Testis (tissue), 3 donors: ENCODE measurements around the gene SVBP. TPM values are rescaled to one million over a fixed set of nuclear protein-coding genes. Genes with fewer than 3 reads are reported as not detected.

Experiments
- DNase-seq: peaks from one replicate; pipeline ENCODE4 v3.0.0-alpha.2; 2019
- H3K27ac ChIP-seq, 2 donors: fragments of 200-600 bp; sonication (generic); one replicate each; pipeline ENCODE4 v1.5.1; 2019
- H3K27me3 ChIP-seq: fragments of 200-600 bp; sonication (generic); one replicate; pipeline ENCODE4 v1.5.1; 2019
- H3K36me3 ChIP-seq: fragments of 200-600 bp; sonication (generic); one replicate; pipeline ENCODE4 v1.5.1; 2017; ENCODE audit warnings: low read depth; ENCODE audit errors: missing control alignments
- H3K4me1 ChIP-seq: fragments of 200-600 bp; sonication (generic); one replicate; pipeline ENCODE4 v1.5.1; 2019
- H3K4me3 ChIP-seq, 2 donors: fragments of 200-600 bp; sonication (generic); one replicate each; pipeline ENCODE4 v1.5.1; 2017 to 2019
- H3K9me3 ChIP-seq: fragments of 200-600 bp; sonication (generic); one replicate; pipeline ENCODE4 v1.5.1; 2017
- POLR2A ChIP-seq: fragments of 450-650 bp; IDR thresholded peaks from one replicate; pipeline ENCODE4 v1.6.1; 2017; ENCODE audit warnings: antibody characterized with exemption, mild to moderate bottlenecking, moderate library complexity
- WGBS, 2 donors: methylation state at CpG; one replicate each; pipeline ENCODE4 v1.1.5; 2018; 5-methylcytosine and 5-hydroxymethylcytosine counted together
- intact Hi-C: fragments of 100-400 bp; cut with DNase I; formaldehyde crosslinking; loops from one replicate; pipeline ENCODE4 v1.15.1; 2023; ENCODE audit warnings: low total_unique reads
- polyA plus RNA-seq: library from polyadenylated mRNA; stranded (reverse); fragments of 350-450 nt; fragmentation: Illumina TruSeq; extraction: RNeasy Lipid Tissue Mini Kit (QIAGEN cat#74804); gene quantifications from one replicate; pipeline ENCODE4 v1.2.3, GENCODE V29; 2014; ENCODE audit warnings: low read depth, low replicate concordance; ENCODE audit not compliant: insufficient read depth
- total RNA-seq, 2 donors: library from RNA; depleted of rRNA; stranded (reverse); fragments of >200 nt; gene quantifications; one replicate each; pipeline ENCODE4 v1.2.3, GENCODE V29; 2016
- TF ChIP-seq, protein P1 (sequence below), 3 experiments: fragments of 450-650 bp in 2 of 3; fragments of 200-600 bp in 1 of 3; sonication (generic) in 1 of 3; IDR thresholded peaks; one replicate each; pipeline ENCODE4 v1.5.1; 2016 to 2019; ENCODE audit warnings: antibody characterized with exemption in 3 of 3, mild to moderate bottlenecking in 2 of 3, moderate library complexity in 1 of 3

The SVBP gene
- total and polyA plus RNA-seq, 3 donors from 2014 or later: 36.2 to 86.0 (median 47.9) TPM

DNA sequence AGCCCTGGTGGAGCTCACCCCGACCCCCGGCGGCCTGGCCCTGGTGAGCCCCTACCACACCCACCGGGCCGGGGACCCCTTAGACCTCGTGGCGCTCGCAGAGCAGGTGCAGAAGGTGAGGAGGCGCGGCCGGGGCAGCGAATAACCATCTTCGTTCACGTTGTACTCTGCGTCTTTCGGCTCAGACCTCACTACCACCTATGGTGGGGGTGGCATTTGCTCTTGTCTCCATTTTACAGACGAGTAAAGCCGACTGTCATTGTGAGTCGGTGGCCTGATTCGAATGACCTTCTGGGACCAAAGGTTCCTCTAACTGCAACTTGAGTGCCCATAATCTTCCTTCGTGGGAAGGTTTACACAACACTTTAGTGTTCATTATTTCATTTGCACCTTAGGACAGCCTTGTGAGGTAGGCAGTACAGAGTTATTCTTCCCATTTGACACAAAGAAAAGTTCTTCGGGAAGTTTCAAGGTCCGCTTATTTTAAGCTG, 49.6 kb downstream of the SVBP start:
- intact Hi-C loops: no loop called here
- WGBS, 2 donors: 1 to 2% methylated on average over 19 to 22 of the region's 23 CpGs
- TF ChIP-seq POLR2A: no peak
- no peak for DNase-seq
- H3K27ac ChIP-seq: peak overlapping the region; percentile 79 to 91
- H3K36me3 ChIP-seq: no peaks in the 10 kb centered on the region
- peak overlapping the region; percentile 90 to 94 for H3K4me3 ChIP-seq
- peaks cover 13% of the 10 kb centered on the region for H3K4me1 ChIP-seq
- no peaks in the 10 kb centered on the region for H3K9me3 ChIP-seq
- H3K27me3 ChIP-seq: no peaks in the 10 kb centered on the region

DNA sequence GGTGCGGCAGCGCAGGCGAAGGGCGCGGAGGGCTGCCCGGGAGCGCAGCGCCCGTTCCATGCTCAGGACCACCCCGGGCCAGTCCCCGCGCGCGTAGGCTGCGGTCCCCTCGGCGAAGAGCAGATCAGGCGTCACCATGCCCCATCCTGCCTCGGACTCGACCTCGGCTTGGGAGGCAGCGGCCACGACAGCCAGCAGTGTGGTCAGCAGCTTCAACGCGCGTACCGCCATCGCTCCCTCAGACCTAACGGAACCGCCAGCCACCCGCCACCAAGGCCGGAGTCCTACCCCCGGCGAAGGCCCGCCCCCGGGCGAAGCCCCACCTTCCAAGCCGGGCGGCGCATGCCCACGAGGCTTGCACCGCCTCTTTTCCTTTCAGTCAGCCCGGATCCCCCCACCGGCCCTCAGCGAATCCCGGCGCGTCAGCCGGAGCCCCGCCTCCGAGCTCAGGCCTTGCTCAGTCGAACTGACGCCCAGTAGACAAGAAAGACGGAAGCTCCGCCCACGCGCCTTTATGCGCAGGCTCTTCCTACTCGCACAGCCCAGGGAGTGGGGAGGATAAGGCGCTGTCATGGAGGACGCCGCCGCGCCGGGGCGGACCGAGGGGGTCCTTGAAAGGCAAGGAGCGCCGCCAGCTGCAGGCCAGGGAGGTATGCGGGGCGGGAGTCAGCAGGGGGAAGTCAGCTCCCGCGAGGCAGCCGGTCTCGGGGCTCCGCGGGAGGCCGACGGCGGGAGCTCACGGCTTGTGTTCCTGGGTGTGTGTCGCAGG, 50.3 kb downstream of the SVBP start, which contains the start of the genes C1orf50 and P3H1:
TSS of gene C1orf50 (plus strand) at position 509 of the 769 bp plus-strand sequence. CDS start at position 572, 63 bp downstream.
TSS of gene P3H1 (minus strand) at position 288 of the 769 bp plus-strand sequence. CDS start at position 231, 57 bp downstream.
- Histone ChIP-seq H3K4me1 (peaks cover 13% of the 10 kb centered on the region), H3K4me3 (peak within 1 kb of the TSS; percentile 90 to 94), H3K27ac (peak within 1 kb of the TSS; percentile 83 to 91), H3K27me3 (no peaks in the 10 kb centered on the region), H3K36me3 (no peaks in the 10 kb centered on the region), H3K9me3 (no peaks in the 10 kb centered on the region)
- DNase-seq: peak; percentile 100
- 0 to 1% methylated on average over 4 to 70 of the region's 82 CpGs for WGBS, 2 donors
- TF ChIP-seq, protein P1, sequence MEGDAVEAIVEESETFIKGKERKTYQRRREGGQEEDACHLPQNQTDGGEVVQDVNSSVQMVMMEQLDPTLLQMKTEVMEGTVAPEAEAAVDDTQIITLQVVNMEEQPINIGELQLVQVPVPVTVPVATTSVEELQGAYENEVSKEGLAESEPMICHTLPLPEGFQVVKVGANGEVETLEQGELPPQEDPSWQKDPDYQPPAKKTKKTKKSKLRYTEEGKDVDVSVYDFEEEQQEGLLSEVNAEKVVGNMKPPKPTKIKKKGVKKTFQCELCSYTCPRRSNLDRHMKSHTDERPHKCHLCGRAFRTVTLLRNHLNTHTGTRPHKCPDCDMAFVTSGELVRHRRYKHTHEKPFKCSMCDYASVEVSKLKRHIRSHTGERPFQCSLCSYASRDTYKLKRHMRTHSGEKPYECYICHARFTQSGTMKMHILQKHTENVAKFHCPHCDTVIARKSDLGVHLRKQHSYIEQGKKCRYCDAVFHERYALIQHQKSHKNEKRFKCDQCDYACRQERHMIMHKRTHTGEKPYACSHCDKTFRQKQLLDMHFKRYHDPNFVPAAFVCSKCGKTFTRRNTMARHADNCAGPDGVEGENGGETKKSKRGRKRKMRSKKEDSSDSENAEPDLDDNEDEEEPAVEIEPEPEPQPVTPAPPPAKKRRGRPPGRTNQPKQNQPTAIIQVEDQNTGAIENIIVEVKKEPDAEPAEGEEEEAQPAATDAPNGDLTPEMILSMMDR (IDR thresholded peaks at IDR 0.05): no peak
- TF ChIP-seq POLR2A: peak; percentile 88
- intact Hi-C loops: no loop called here

DNA sequence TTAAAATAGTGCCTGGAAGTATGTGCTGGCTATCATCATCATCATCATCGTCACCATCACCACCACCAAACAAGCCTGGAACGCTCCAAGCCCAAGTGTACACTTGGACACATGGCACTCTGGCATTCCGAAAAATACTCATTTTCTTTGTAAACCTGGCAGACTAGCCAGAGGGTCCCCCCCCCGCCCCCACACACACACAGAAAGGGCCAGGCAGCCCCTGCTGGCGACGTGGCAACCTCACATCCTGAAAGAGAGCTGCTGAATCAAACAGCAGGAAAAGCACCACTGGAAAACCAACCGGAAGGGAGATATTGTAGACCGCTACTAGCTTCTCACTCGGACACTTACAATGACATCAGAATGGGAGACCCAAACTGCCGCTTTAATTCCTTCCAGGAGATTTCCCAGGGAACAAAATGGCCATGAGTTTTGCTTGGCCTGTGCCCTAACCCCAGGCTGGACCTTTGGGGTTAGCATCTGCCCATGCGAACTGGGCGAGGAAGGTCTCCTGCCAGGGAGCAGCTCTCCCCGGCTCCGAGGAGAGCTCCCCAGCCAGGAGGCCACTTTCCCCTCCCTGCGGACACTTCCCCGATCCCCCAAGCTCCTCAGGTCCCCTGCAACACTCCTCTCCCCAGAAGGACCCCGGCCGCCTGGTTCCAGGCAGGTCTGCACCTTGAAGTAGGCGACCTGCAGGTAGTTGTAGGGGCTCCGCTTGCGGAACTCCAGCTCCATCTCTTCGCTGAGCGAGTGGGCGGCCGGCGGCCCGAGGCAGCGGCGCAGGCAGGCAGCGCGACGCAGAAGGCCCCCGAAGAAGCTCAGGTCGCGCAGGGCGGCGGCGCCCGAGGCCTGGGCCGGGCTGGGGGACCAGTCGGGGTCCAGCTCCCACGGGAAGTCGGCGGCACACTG, 51.1 kb downstream of the SVBP start:
- peak; percentile 41 for DNase-seq
- H3K36me3 ChIP-seq: no peaks in the 10 kb centered on the region
- intact Hi-C loops: no loop called here

DNA sequence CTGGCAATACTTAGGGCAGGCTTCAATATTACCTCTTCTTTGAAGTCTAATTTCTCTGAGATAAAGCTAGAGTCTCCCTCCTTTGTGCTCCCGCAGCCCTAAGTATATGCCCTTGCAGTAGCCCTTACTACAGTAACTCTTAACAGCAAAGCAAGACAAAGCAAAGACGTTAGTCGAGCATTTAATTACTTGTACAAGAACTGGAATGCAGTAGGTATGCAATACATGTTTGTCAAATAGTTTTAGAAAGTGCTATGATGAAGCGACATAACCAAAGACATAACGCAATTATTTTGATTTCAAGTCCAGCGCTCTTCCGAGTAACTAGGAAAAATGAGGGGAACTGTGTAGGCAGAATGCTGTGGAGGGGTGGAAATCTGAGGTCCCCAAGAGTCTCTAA, 51.9 kb downstream of the SVBP start:
- H3K27ac ChIP-seq: peak overlapping the region in 1 of 2 donors; percentile 91

More for the DNA sequence above, 51.1 kb downstream of the SVBP start:
- Histone ChIP-seq H3K27ac (peak overlapping the region; percentile 83 to 91), H3K9me3 (no peaks in the 10 kb centered on the region), H3K4me3 (peak overlapping the region; percentile 90 to 94), H3K27me3 (no peaks in the 10 kb centered on the region), H3K4me1 (peaks cover 13% of the 10 kb centered on the region)
- 0 to 1% methylated on average over 13 to 44 of the region's 44 CpGs for WGBS, 2 donors
- no peak for TF ChIP-seq POLR2A
- TF ChIP-seq, protein P1 (IDR thresholded peaks at IDR 0.05): peak; percentile 17 to 35 (median 27)

More for the DNA sequence above, 51.9 kb downstream of the SVBP start:
- DNase-seq: no peak
- 4 to 7% methylated on average over 7 of the region's 7 CpGs for WGBS, 2 donors
- H3K36me3 ChIP-seq: no peaks in the 10 kb centered on the region
- H3K4me1 ChIP-seq: peaks cover 13% of the 10 kb centered on the region
- intact Hi-C loops: no loop called here
- H3K27me3 ChIP-seq: no peaks in the 10 kb centered on the region
- no peaks in the 10 kb centered on the region for H3K9me3 ChIP-seq
- TF ChIP-seq, protein P1 (IDR thresholded peaks at IDR 0.05): no peak
- no peak for TF ChIP-seq POLR2A
- peak overlapping the region; percentile 90 to 94 for H3K4me3 ChIP-seq
